ENCODE results near the gene ANAPC2.

DNA sequence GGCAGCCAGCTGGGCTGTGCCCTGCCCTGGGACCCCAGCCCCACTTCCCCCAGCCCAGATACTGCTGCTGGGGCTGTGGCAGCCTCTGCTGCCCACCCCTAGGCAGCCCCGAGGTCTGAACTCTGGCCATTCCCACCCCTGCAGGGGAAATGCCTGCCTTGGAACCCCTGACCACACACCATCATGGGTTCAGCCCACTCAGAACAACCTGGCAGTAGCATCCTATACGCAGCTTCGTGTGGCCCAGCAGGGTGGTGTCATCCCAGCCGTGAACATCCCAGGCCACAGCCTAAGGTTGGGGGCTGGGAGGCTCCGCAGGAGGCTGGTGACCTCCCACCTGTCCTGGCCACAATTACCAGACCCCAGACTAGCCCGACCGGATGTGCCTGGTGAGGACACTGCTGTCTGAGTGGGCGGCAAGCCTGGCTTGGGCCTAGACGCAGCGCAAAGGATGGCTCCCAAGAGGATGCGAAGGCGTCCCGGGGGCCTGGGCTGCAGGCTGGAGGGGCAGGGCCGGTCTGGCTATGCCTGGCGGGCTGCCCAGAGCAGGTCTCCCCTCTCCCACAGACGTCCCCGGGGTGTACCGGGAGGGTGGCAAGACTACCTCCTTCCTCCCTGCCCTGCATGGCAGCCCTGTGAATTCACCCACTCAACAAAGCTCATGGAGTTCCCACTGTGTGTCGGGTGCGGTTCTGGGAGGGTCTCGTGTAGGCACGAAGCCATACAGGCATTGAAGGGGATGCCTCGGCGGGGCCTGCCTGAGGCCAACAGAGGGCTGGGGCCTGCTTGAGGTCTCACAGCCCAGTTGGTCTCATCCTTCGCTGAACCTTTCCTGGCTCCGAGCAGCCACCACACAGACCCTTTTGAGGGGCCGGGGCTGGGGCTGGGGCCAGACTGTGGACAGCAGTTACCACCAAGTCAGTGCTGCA lies 40.9 kb upstream of the ANAPC2 start:
- TF ChIP-seq, protein P1, sequence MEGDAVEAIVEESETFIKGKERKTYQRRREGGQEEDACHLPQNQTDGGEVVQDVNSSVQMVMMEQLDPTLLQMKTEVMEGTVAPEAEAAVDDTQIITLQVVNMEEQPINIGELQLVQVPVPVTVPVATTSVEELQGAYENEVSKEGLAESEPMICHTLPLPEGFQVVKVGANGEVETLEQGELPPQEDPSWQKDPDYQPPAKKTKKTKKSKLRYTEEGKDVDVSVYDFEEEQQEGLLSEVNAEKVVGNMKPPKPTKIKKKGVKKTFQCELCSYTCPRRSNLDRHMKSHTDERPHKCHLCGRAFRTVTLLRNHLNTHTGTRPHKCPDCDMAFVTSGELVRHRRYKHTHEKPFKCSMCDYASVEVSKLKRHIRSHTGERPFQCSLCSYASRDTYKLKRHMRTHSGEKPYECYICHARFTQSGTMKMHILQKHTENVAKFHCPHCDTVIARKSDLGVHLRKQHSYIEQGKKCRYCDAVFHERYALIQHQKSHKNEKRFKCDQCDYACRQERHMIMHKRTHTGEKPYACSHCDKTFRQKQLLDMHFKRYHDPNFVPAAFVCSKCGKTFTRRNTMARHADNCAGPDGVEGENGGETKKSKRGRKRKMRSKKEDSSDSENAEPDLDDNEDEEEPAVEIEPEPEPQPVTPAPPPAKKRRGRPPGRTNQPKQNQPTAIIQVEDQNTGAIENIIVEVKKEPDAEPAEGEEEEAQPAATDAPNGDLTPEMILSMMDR (IDR thresholded peaks at IDR 0.05 in 8 of 11, conservative IDR thresholded peaks at IDR 0.05 in 3 of 11), result no peak
- TF ChIP-seq POLR2A (IDR thresholded peaks at IDR 0.05), result no peak

All from spleen (tissue), 7 donors.